ENCODE data around the gene ME2.

DNA sequence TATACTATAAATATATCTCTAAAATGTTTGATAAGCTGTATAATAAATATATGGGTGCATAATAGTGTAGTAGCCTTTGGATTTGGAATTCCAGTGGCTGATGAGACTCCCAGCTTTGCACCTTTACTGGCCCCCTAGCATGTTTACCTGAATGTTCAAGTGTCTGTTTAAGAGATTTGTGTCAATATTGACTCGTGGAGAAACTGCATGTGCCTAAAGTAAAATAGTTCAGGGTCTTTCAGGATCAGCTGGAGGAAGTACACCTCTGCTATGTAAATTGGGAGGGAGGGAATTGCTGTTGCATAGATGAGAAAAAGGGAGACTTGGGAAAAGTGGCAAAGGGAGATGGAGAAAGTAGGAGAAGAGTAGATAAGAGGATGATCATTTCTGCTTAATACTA, 23.9 kb downstream of the ME2 start:
- TF ChIP-seq, protein P1, sequence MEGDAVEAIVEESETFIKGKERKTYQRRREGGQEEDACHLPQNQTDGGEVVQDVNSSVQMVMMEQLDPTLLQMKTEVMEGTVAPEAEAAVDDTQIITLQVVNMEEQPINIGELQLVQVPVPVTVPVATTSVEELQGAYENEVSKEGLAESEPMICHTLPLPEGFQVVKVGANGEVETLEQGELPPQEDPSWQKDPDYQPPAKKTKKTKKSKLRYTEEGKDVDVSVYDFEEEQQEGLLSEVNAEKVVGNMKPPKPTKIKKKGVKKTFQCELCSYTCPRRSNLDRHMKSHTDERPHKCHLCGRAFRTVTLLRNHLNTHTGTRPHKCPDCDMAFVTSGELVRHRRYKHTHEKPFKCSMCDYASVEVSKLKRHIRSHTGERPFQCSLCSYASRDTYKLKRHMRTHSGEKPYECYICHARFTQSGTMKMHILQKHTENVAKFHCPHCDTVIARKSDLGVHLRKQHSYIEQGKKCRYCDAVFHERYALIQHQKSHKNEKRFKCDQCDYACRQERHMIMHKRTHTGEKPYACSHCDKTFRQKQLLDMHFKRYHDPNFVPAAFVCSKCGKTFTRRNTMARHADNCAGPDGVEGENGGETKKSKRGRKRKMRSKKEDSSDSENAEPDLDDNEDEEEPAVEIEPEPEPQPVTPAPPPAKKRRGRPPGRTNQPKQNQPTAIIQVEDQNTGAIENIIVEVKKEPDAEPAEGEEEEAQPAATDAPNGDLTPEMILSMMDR (IDR thresholded peaks at IDR 0.05), result no peak
- TF ChIP-seq POLR2A (IDR thresholded peaks at IDR 0.05), result no peak
